Measurements from ENCODE around the gene PCDH19.

GRCh38 chrX:100381619-100382018, 28.5 kb downstream of the PCDH19 start:
- TF ChIP-seq, protein P1, sequence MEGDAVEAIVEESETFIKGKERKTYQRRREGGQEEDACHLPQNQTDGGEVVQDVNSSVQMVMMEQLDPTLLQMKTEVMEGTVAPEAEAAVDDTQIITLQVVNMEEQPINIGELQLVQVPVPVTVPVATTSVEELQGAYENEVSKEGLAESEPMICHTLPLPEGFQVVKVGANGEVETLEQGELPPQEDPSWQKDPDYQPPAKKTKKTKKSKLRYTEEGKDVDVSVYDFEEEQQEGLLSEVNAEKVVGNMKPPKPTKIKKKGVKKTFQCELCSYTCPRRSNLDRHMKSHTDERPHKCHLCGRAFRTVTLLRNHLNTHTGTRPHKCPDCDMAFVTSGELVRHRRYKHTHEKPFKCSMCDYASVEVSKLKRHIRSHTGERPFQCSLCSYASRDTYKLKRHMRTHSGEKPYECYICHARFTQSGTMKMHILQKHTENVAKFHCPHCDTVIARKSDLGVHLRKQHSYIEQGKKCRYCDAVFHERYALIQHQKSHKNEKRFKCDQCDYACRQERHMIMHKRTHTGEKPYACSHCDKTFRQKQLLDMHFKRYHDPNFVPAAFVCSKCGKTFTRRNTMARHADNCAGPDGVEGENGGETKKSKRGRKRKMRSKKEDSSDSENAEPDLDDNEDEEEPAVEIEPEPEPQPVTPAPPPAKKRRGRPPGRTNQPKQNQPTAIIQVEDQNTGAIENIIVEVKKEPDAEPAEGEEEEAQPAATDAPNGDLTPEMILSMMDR (IDR thresholded peaks at IDR 0.05), result no peak
- no peak for TF ChIP-seq POLR2A (IDR thresholded peaks at IDR 0.05)
